ENCODE results near the gene MARCHF6. TPM values are rescaled to one million over a fixed set of nuclear protein-coding genes. Genes with fewer than 3 reads are reported as not detected.

The MARCHF6 gene
- total and polyA plus RNA-seq, 9 of the 15 experiments (the other 6 are each of a cell fraction or from before 2014, with no cell fraction given), result 74.1 to 456 (median 116) TPM

DNA sequence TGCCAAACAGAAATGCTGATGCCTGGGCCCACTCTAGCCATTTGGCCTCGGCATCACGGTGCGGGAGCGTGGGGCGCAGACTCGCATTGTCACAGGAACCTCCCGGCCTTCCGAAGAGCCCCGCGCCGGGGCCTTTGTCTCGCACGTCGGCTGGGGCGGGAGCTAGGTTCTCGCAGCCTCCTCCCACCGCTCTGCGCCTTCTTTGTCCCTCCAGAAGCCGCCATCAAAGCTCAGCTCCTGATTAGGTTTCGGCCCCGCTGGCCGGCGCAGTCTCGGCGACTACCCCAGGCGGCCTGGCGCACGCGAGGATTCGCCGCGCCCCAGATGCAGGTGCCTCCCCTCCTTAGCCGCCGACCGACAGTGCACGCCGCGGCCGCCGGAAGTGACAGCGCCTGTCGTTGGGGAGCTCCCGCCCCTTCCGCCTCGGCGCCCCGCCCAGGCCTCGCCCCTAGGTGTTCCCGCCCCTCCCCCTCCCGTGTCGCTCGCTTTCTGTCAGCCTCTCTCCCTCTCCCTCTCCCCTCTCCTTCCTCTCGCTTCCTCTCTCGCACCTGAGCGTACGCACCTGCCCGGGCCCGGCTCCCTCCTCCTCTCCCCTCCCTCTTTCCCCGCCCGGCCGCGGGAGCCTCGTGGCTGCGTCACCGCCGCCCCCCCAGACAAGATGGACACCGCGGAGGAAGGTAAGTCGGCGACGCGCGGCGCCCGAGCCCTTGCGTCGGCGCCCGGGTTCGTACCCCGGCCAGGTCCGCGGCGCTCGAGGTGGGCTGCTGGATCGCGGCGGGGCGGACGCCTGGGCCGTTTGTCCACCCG is at the start of gene MARCHF6 (continued):
- TF ChIP-seq PCBP1 (IDR thresholded peaks at IDR 0.05; ENCODE audit: low read depth, low read length, poor library complexity, severe bottlenecking) (peak; percentile 99), CCAR2 (IDR thresholded peaks at IDR 0.05; ENCODE audit: low read depth, low read length) (no peak), CLOCK (CRISPR knock-in tag; IDR thresholded peaks at IDR 0.05; ENCODE audit: borderline replicate concordance) (no peak), CCNT2 (IDR thresholded peaks at IDR 0.05; ENCODE audit: borderline replicate concordance, extremely low read depth, insufficient read length, low read depth, low read length) (peak; percentile 87), ZNF79 (CRISPR knock-in tag; IDR thresholded peaks at IDR 0.05; ENCODE audit: low read depth) (no peak), NFXL1 (CRISPR knock-in tag; IDR thresholded peaks at IDR 0.05) (no peak), FOXA3 (CRISPR knock-in tag; conservative IDR thresholded peaks at IDR 0.05 in 1 of 2, IDR thresholded peaks at IDR 0.05 in 1 of 2) (no peak), RFX1 (IDR thresholded peaks at IDR 0.05) (no peak), RFX7 (CRISPR knock-in tag; IDR thresholded peaks at IDR 0.05) (0 out of 2 replicates have a peak, but pooled peaks have one; percentile 51), TFAM (CRISPR knock-in tag; conservative IDR thresholded peaks at IDR 0.05) (no peak)
- TF ChIP-seq, protein P1, sequence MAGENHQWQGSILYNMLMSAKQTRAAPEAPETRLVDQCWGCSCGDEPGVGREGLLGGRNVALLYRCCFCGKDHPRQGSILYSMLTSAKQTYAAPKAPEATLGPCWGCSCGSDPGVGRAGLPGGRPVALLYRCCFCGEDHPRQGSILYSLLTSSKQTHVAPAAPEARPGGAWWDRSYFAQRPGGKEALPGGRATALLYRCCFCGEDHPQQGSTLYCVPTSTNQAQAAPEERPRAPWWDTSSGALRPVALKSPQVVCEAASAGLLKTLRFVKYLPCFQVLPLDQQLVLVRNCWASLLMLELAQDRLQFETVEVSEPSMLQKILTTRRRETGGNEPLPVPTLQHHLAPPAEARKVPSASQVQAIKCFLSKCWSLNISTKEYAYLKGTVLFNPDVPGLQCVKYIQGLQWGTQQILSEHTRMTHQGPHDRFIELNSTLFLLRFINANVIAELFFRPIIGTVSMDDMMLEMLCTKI (IDR thresholded peaks at IDR 0.05; ENCODE audit: partially characterized antibody), result no peak
- TF ChIP-seq, protein P2, sequence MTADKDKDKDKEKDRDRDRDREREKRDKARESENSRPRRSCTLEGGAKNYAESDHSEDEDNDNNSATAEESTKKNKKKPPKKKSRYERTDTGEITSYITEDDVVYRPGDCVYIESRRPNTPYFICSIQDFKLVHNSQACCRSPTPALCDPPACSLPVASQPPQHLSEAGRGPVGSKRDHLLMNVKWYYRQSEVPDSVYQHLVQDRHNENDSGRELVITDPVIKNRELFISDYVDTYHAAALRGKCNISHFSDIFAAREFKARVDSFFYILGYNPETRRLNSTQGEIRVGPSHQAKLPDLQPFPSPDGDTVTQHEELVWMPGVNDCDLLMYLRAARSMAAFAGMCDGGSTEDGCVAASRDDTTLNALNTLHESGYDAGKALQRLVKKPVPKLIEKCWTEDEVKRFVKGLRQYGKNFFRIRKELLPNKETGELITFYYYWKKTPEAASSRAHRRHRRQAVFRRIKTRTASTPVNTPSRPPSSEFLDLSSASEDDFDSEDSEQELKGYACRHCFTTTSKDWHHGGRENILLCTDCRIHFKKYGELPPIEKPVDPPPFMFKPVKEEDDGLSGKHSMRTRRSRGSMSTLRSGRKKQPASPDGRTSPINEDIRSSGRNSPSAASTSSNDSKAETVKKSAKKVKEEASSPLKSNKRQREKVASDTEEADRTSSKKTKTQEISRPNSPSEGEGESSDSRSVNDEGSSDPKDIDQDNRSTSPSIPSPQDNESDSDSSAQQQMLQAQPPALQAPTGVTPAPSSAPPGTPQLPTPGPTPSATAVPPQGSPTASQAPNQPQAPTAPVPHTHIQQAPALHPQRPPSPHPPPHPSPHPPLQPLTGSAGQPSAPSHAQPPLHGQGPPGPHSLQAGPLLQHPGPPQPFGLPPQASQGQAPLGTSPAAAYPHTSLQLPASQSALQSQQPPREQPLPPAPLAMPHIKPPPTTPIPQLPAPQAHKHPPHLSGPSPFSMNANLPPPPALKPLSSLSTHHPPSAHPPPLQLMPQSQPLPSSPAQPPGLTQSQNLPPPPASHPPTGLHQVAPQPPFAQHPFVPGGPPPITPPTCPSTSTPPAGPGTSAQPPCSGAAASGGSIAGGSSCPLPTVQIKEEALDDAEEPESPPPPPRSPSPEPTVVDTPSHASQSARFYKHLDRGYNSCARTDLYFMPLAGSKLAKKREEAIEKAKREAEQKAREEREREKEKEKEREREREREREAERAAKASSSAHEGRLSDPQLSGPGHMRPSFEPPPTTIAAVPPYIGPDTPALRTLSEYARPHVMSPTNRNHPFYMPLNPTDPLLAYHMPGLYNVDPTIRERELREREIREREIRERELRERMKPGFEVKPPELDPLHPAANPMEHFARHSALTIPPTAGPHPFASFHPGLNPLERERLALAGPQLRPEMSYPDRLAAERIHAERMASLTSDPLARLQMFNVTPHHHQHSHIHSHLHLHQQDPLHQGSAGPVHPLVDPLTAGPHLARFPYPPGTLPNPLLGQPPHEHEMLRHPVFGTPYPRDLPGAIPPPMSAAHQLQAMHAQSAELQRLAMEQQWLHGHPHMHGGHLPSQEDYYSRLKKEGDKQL (CRISPR knock-in tag; IDR thresholded peaks at IDR 0.05; ENCODE audit: borderline replicate concordance), result no peak
- TF ChIP-seq, protein P3, sequence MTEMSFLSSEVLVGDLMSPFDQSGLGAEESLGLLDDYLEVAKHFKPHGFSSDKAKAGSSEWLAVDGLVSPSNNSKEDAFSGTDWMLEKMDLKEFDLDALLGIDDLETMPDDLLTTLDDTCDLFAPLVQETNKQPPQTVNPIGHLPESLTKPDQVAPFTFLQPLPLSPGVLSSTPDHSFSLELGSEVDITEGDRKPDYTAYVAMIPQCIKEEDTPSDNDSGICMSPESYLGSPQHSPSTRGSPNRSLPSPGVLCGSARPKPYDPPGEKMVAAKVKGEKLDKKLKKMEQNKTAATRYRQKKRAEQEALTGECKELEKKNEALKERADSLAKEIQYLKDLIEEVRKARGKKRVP (CRISPR knock-in tag; IDR thresholded peaks at IDR 0.05), result 0 out of 2 replicates have a peak, but pooled peaks have one; percentile 4
